Thyroid gland (tissue), 4 donors: ENCODE results near the gene CDH18. TPM values are rescaled to one million over a fixed set of nuclear protein-coding genes. Genes with fewer than 3 reads are reported as not detected.

Source experiments
- DNase-seq, 2 donors: peaks; one replicate each; pipeline ENCODE4 v3.0.0-alpha.2; 2019
- H3K27ac ChIP-seq, 3 donors: fragments of 200-600 bp; sonication (generic); 1 replicate in 2 of 3; 2 replicates in 1 of 3; pipeline ENCODE4 v1.5.1; 2016 to 2019; ENCODE audit warnings: mild to moderate bottlenecking in 1 of 3, moderate library complexity in 1 of 3
- H3K27me3 ChIP-seq: fragments of 200-600 bp; sonication (generic); one replicate; pipeline ENCODE4 v1.5.1; 2019
- H3K36me3 ChIP-seq, 2 donors: fragments of 200-600 bp; sonication (generic); one replicate each; pipeline ENCODE4 v1.5.1; 2016 to 2019
- H3K4me1 ChIP-seq, 2 donors: fragments of 200-600 bp; sonication (generic); one replicate each; pipeline ENCODE4 v1.5.1; 2017 to 2019
- H3K4me3 ChIP-seq, 3 donors: fragments of 200-600 bp; sonication (generic); replicated peaks in 1 of 3; 1 replicate in 2 of 3; 2 replicates in 1 of 3; pipeline ENCODE4 v1.5.1; 2016; ENCODE audit warnings: mild to moderate bottlenecking in 1 of 3
- H3K9me3 ChIP-seq: fragments of 200-600 bp; sonication (generic); one replicate; pipeline ENCODE4 v1.5.1; 2017
- POLR2A ChIP-seq, 2 donors: fragments of 450-650 bp; IDR thresholded peaks; one replicate each; pipeline ENCODE4 v1.6.1; 2017; ENCODE audit warnings: antibody characterized with exemption in 2 of 2, mild to moderate bottlenecking in 2 of 2, moderate library complexity in 1 of 2
- WGBS, 2 donors: methylation state at CpG; one replicate each; pipeline ENCODE4 v1.1.5; 2017; 5-methylcytosine and 5-hydroxymethylcytosine counted together
- intact Hi-C: fragments of 100-400 bp; cut with DNase I; formaldehyde crosslinking; loops from one replicate; pipeline ENCODE4 v1.15.1; 2023
- total RNA-seq, 4 donors: library from RNA; depleted of rRNA; stranded (reverse); fragments of >200 nt; gene quantifications; one replicate each; pipeline ENCODE4 v1.2.3, GENCODE V29; 2016
- TF ChIP-seq, protein P1 (sequence below), 6 experiments: fragments of 200-600 bp in 3 of 6; fragments of 450-650 bp in 3 of 6; sonication (generic) in 3 of 6; IDR thresholded peaks; one replicate each; pipeline ENCODE4 v1.5.1; 2016 to 2019; ENCODE audit warnings: antibody characterized with exemption in 6 of 6, mild to moderate bottlenecking in 2 of 6, inconsistent platforms in 1 of 6, moderate library complexity in 1 of 6

The CDH18 gene
- total RNA-seq, 4 donors from 2014 or later: not detected

DNA sequence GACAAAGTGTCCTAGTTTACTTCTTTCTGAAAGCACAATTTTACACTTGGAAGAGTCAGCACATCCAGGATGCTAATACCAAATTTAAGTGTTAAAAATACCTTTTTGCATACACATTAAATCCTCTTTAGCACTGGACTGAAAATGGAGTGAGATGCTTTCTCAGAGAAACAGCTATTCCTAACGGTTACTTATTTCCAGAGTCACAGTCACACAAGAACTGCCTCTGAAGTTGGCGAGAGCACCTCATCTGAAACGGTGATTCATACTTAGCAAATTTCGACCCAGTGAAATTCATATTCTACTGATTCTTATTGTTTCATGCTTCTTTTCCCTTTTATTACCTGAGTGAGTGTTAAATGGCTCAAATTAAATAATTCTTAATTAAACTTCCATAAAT is 12.2 kb downstream of the CDH18 start:
- DNase-seq: no peak
- no peaks in the 10 kb centered on the region for H3K9me3 ChIP-seq
- no peak for TF ChIP-seq POLR2A (IDR thresholded peaks at IDR 0.05)
- TF ChIP-seq, protein P1, sequence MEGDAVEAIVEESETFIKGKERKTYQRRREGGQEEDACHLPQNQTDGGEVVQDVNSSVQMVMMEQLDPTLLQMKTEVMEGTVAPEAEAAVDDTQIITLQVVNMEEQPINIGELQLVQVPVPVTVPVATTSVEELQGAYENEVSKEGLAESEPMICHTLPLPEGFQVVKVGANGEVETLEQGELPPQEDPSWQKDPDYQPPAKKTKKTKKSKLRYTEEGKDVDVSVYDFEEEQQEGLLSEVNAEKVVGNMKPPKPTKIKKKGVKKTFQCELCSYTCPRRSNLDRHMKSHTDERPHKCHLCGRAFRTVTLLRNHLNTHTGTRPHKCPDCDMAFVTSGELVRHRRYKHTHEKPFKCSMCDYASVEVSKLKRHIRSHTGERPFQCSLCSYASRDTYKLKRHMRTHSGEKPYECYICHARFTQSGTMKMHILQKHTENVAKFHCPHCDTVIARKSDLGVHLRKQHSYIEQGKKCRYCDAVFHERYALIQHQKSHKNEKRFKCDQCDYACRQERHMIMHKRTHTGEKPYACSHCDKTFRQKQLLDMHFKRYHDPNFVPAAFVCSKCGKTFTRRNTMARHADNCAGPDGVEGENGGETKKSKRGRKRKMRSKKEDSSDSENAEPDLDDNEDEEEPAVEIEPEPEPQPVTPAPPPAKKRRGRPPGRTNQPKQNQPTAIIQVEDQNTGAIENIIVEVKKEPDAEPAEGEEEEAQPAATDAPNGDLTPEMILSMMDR (IDR thresholded peaks at IDR 0.05): no peak
- WGBS, 2 donors: 77% methylated on average over 4 of the region's 4 CpGs
- no peaks in the 10 kb centered on the region for H3K36me3 ChIP-seq
- H3K27me3 ChIP-seq: no peaks in the 10 kb centered on the region
- no peak overlapping the region for H3K27ac ChIP-seq
- H3K4me3 ChIP-seq: no peak overlapping the region
- intact Hi-C loops: no loop called here
- H3K4me1 ChIP-seq: no peaks in the 10 kb centered on the region

DNA sequence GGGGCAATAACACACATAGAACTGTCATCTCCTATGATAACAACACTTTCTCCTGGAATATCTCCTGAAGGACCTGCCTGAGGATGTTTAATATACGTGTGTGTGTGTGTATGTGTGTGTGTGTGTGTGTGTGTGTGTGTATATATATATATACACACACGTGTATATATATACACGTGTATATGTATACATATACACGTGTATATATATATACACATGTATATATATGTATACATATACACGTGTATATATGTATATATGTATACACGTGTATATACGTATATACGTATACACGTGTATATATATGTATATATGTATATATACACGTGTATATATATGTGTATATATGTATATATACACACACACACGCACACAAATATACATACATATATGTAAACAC is 27.5 kb downstream of the CDH18 start:
- Histone ChIP-seq H3K4me1 (no peaks in the 10 kb centered on the region), H3K9me3 (no peaks in the 10 kb centered on the region), H3K27ac (no peak overlapping the region), H3K36me3 (no peaks in the 10 kb centered on the region), H3K27me3 (no peaks in the 10 kb centered on the region), H3K4me3 (no peak overlapping the region)
- intact Hi-C loops: no loop called here
- WGBS, 2 donors: 79 to 81% methylated on average over 11 of the region's 11 CpGs
- TF ChIP-seq POLR2A (IDR thresholded peaks at IDR 0.05): no peak
- DNase-seq: no peak

DNA sequence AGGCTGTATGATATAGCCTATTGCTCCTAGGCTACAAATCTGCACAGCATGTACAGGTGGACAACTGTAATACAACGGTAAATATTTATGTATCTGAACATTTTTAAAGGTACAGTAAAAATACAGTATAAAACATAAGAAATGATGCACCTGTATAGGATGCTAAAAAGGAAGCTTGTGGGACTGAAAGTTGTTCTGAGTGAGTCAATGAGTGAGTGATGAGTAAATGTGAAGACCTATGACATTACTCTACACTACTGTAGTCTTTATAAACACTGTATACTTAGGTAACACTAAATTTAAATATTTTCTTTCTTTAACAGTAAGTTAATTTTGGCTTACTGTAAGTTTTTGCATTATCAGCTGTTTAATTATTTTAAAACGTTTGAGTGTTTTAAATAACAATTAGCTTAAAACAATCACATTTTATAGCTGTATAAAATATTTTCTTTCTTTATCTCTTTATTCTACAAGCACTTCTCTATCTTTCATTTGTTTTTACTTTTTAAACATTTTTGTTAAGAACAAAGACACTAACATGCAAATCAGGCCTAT is 28.1 kb downstream of the CDH18 start:
- no peak overlapping the region for H3K27ac ChIP-seq
- H3K4me3 ChIP-seq: no peak overlapping the region
- 78% methylated on average over 2 of the region's 2 CpGs for WGBS, 2 donors
- intact Hi-C loops: no loop called here
- TF ChIP-seq, protein P1 (IDR thresholded peaks at IDR 0.05): no peak
- no peak for TF ChIP-seq POLR2A (IDR thresholded peaks at IDR 0.05)
- no peaks in the 10 kb centered on the region for H3K36me3 ChIP-seq
- no peaks in the 10 kb centered on the region for H3K4me1 ChIP-seq
- H3K9me3 ChIP-seq: no peaks in the 10 kb centered on the region
- no peak for DNase-seq
- no peaks in the 10 kb centered on the region for H3K27me3 ChIP-seq

DNA sequence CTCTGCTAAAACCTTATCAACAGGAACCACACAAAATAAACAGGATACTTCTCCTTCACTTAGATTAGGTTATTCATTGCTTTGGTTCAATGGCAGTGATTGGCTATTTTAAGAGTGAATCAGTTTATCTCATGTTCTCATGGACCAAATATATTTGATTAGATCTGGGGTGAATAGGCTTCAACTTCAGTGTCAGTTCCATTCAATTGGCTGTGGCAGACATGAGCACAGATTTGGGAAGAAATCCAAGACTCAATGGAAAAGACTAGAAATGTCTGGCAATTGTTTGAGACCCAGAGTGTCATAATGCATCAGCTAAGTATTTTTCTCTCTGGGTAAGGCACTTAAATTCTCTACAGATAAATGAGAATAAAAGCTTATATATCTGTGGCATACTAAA is 37.1 kb downstream of the CDH18 start:
- intact Hi-C loops: no loop called here
- H3K27me3 ChIP-seq: no peaks in the 10 kb centered on the region

DNA sequence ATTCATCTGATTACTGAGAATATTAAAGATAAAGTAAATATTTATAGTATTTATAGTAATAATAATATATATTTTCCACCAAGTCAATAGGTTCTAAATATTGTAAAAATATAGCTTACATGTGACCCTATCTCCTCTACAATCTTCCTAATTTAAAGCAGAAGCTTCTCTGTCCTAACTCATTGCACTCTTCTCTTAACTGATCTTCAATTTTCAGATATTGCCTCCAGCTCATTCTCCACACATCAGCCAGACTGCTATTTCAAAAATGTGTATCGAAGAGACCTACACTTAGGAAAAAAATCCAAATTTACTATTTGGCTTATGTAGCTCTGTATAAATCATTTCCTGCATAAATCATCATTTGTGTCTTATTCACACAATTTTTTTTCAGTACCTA is 47.8 kb downstream of the CDH18 start:
- Histone ChIP-seq H3K9me3 (no peaks in the 10 kb centered on the region), H3K36me3 (no peaks in the 10 kb centered on the region), H3K27ac (no peak overlapping the region), H3K4me3 (no peak overlapping the region), H3K4me1 (no peaks in the 10 kb centered on the region), H3K27me3 (no peaks in the 10 kb centered on the region)
- TF ChIP-seq, protein P1 (IDR thresholded peaks at IDR 0.05): no peak
- no peak for TF ChIP-seq POLR2A (IDR thresholded peaks at IDR 0.05)
- WGBS, 2 donors: 77 to 85% methylated on average over 1 of the region's 1 CpG
- intact Hi-C loops: no loop called here
- no peak for DNase-seq

More for the DNA sequence above, 37.1 kb downstream of the CDH18 start:
- no peaks in the 10 kb centered on the region for H3K4me1 ChIP-seq
- no peaks in the 10 kb centered on the region for H3K36me3 ChIP-seq
- TF ChIP-seq, protein P1 (IDR thresholded peaks at IDR 0.05): no peak
- no peak for TF ChIP-seq POLR2A (IDR thresholded peaks at IDR 0.05)
- no peak overlapping the region for H3K27ac ChIP-seq
- no peak for DNase-seq
- H3K9me3 ChIP-seq: no peaks in the 10 kb centered on the region
- no peak overlapping the region for H3K4me3 ChIP-seq

DNA sequence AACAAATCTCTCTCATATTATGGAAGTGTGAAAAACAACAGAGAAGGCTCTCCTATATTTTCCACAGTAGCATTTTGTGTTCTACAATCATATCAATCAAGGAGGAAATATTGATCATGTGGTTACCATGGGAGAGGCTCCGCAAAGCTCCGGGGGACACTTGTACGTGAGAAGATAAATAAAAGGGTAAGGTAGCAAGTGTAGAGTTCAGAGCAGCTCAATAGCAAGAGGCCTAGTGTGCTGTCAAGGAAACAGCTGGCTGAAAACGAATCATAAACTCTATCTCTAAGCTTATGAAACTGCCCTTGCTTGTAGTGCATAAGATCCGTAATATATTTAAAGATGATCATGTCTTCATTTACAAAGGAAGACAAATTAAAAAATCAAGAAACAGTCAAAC is 57.5 kb downstream of the CDH18 start:
- no peaks in the 10 kb centered on the region for H3K9me3 ChIP-seq
- H3K36me3 ChIP-seq: no peaks in the 10 kb centered on the region
- intact Hi-C loops: no loop called here
- no peaks in the 10 kb centered on the region for H3K4me1 ChIP-seq
- 70 to 75% methylated on average over 5 of the region's 5 CpGs for WGBS, 2 donors
- DNase-seq: no peak
- H3K27ac ChIP-seq: no peak overlapping the region
- no peak overlapping the region for H3K4me3 ChIP-seq
- TF ChIP-seq, protein P1 (IDR thresholded peaks at IDR 0.05): no peak
- TF ChIP-seq POLR2A (IDR thresholded peaks at IDR 0.05): no peak
- no peaks in the 10 kb centered on the region for H3K27me3 ChIP-seq
